GM12878 (cell line): Measurements from ENCODE around the gene RAB25.

Source experiments
- HDGF ChIP-seq: fragments of 450-650 bp; IDR thresholded peaks from 2 replicates; pipeline ENCODE4 v1.6.1; 2016; ENCODE audit warnings: antibody characterized with exemption
- TF ChIP-seq, protein P1 (sequence below), 3 experiments: IDR thresholded peaks in 2 of 3; conservative IDR thresholded peaks in 1 of 3; 2 replicates each; pipeline ENCODE4 v1.5.1; 2011; ENCODE audit warnings: low read depth in 3 of 3, low read length in 3 of 3, mild to moderate bottlenecking in 3 of 3, control low read depth in 2 of 3, moderate library complexity in 2 of 3, inconsistent platforms in 1 of 3, mixed read lengths in 1 of 3; ENCODE audit not compliant: control insufficient read depth in 2 of 3, insufficient read depth in 1 of 3; ENCODE audit errors: extremely low read depth in 1 of 3

- TF ChIP-seq HDGF: no peak
- TF ChIP-seq, protein P1, sequence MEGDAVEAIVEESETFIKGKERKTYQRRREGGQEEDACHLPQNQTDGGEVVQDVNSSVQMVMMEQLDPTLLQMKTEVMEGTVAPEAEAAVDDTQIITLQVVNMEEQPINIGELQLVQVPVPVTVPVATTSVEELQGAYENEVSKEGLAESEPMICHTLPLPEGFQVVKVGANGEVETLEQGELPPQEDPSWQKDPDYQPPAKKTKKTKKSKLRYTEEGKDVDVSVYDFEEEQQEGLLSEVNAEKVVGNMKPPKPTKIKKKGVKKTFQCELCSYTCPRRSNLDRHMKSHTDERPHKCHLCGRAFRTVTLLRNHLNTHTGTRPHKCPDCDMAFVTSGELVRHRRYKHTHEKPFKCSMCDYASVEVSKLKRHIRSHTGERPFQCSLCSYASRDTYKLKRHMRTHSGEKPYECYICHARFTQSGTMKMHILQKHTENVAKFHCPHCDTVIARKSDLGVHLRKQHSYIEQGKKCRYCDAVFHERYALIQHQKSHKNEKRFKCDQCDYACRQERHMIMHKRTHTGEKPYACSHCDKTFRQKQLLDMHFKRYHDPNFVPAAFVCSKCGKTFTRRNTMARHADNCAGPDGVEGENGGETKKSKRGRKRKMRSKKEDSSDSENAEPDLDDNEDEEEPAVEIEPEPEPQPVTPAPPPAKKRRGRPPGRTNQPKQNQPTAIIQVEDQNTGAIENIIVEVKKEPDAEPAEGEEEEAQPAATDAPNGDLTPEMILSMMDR (IDR thresholded peaks at IDR 0.05 in 2 of 3, conservative IDR thresholded peaks at IDR 0.05 in 1 of 3; ENCODE audit: control insufficient read depth in 2 of 3, extremely low read depth in 1 of 3, insufficient read depth in 1 of 3, low read depth in 3 of 3, low read length in 3 of 3): no peak
These were observed 29.3 kb downstream of the RAB25 start for GRCh38 chr1:156090138-156090839.
